CD8-positive, alpha-beta memory T cell (primary cell): ENCODE results near the gene RAB5B. TPM values are rescaled to one million over a fixed set of nuclear protein-coding genes. Genes with fewer than 3 reads are reported as not detected.

ENCODE experiments used
- CTCF ChIA-PET: fragments of 350-600 bp; sonication (Branson Sonifier 250); formaldehyde crosslinking; loops from one replicate; lab custom pipeline; 2021; ENCODE audit warnings: antibody characterized with exemption; lab: Charles Lee
- POLR2A ChIA-PET: fragments of 350-600 bp; sonication (Branson Sonifier 250); formaldehyde crosslinking; loops from one replicate; lab custom pipeline; 2021; ENCODE audit warnings: antibody characterized with exemption; lab: Charles Lee
- DNase-seq, 5 donors: peaks; one replicate each; pipeline versions ENCODE4 v3.0.0 to v3.0.0-alpha.2; 2020 to 2022; ENCODE audit warnings: mixed read lengths in 1 of 5
- H3K27ac ChIP-seq: one replicate; pipeline ENCODE4 v1.7.0; 2013; ENCODE audit warnings: low read depth, mild to moderate bottlenecking, low read length, moderate library complexity
- H3K27me3 ChIP-seq: 2 replicates; pipeline ENCODE4 v1.7.0; 2013; ENCODE audit warnings: low read length, mild to moderate bottlenecking; ENCODE audit not compliant: insufficient read depth, poor library complexity, severe bottlenecking
- H3K36me3 ChIP-seq: 2 replicates; pipeline ENCODE4 v1.7.0; 2013; ENCODE audit warnings: mild to moderate bottlenecking, low read length, moderate library complexity; ENCODE audit not compliant: insufficient read depth
- H3K4me1 ChIP-seq: 2 replicates; pipeline ENCODE4 v1.7.0; 2013; ENCODE audit warnings: mild to moderate bottlenecking, low read length, moderate library complexity; ENCODE audit not compliant: insufficient read depth
- H3K4me3 ChIP-seq: 2 replicates; pipeline ENCODE4 v1.7.0; 2013; ENCODE audit warnings: mild to moderate bottlenecking, low read length
- H3K9me3 ChIP-seq: 2 replicates; pipeline ENCODE4 v1.7.0; 2013; ENCODE audit warnings: mild to moderate bottlenecking, low read length
- H3K27ac Mint-ChIP-seq, 8 donors: one replicate each; pipeline ENCODE4 v1.8.0; 2020 to 2021; ENCODE audit warnings: mixed read lengths in 8 of 8, mild to moderate bottlenecking in 6 of 8, inconsistent platforms in 3 of 8, moderate library complexity in 3 of 8
- H3K27me3 Mint-ChIP-seq, 2 donors: one replicate each; pipeline ENCODE4 v1.8.0; 2020 to 2021; ENCODE audit warnings: mixed read lengths in 2 of 2, mild to moderate bottlenecking in 1 of 2, moderate library complexity in 1 of 2
- H3K36me3 Mint-ChIP-seq, 3 donors: one replicate each; pipeline ENCODE4 v1.8.0; 2020 to 2021; ENCODE audit warnings: mixed read lengths in 3 of 3, inconsistent platforms in 1 of 3, mild to moderate bottlenecking in 1 of 3
- H3K4me1 Mint-ChIP-seq, 3 donors: one replicate each; pipeline ENCODE4 v1.8.0; 2020 to 2021; ENCODE audit warnings: mixed read lengths in 3 of 3, inconsistent platforms in 1 of 3, mild to moderate bottlenecking in 1 of 3
- H3K4me3 Mint-ChIP-seq, 7 donors: one replicate each; pipeline ENCODE4 v1.8.0; 2020 to 2021; ENCODE audit warnings: mixed read lengths in 7 of 7, mild to moderate bottlenecking in 6 of 7, moderate library complexity in 4 of 7, inconsistent platforms in 2 of 7
- H3K9me3 Mint-ChIP-seq, 5 donors: one replicate each; pipeline ENCODE4 v1.8.0; 2020 to 2022; ENCODE audit warnings: mixed read lengths in 5 of 5, mild to moderate bottlenecking in 3 of 5, moderate library complexity in 2 of 5, inconsistent platforms in 1 of 5
- polyA plus RNA-seq: library from polyadenylated mRNA; unstranded; fragments of 300-500 nt; fragmentation: Illumina TruSeq; gene quantifications from one replicate; pipeline ENCODE4 v1.2.3, GENCODE V29; 2021
- total RNA-seq, 2 experiments: library from RNA; stranded (reverse); gene quantifications; one replicate each; pipeline ENCODE4 v1.2.3, GENCODE V29; 2021

Gene RAB5B
- total and polyA plus RNA-seq, 3 experiments from 2014 or later, result 36.6 to 68.5 (median 38.3) TPM

DNA sequence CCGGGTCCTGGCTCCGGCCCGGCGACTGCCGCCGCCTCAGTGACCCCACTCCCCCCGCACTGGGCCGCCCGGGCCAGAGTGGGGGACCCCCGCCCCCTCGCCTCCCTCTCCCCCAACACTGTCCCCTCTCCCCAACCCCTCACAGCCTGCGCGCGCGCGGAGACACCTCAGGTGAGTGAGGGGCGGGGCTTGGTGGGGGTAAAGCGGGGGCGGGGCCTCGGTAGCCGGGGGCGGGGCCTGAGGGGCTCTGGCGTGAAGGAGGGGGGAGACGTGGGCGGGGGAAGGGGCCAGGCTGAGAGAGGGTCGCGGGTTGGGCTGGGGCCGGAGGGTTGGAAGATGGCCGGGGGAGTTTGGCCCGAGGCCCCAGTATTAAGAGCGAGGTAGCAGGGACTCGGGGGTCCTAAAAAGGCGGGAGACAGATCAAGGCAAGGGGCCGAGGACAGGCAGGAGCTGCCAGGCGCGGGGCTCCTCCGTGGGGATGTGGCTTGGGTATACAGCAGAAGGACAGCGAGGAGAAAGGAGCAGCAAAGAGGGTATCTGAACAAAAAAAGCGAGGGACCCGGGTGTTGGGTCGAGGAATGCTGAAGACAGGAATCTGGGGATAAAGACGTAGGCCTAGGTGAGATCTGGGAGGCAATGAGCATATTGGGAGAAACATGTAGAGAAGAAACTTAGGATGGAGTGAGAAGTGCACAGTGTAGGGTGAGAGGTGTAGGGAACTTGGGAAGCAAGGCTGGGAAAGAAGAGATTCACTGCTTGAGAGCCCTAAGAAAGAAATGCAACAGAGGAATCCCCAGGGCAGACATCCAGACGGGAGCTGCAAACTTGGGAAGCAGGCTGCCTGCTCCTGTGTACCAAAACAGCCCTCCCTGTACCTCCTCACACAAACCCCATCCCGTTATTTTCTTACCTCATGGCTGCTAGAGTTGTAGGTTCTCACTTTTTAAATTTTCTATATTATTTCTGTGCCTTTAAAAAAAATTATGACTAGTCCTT lies 34.0 kb downstream of the RAB5B start:
- H3K9me3 ChIP-seq, result no peaks in the 10 kb centered on the region
- Mint-ChIP-seq H3K27ac (peak overlapping the region in 7 of 8 donors; percentile 5 to 94 (median 89)), H3K4me1 (peaks cover 17 to 28% (median 19%) of the 10 kb centered on the region in 3 donors), H3K4me3 (peak overlapping the region; percentile 75 to 92 (median 85)), H3K36me3 (peaks cover 0 to 5% (median 1%) of the 10 kb centered on the region in 3 donors), H3K9me3 (no peaks in the 10 kb centered on the region), H3K27me3 (peaks cover 0 to 2% of the 10 kb centered on the region in 2 donors)
- H3K27me3 ChIP-seq, result no peaks in the 10 kb centered on the region
- peak overlapping the region; percentile 61 for H3K4me3 ChIP-seq
- peaks cover 11% of the 10 kb centered on the region for H3K4me1 ChIP-seq
- no peaks in the 10 kb centered on the region for H3K36me3 ChIP-seq
- POLR2A ChIA-PET, result interaction anchor here (0.8 to 1.7 kb wide), 2 partner anchors 34 to 264 kb away, joined by 6 to 7 read pairs; partner anchors contain the start of gene RAB5B
- CTCF ChIA-PET, result interaction anchor here (0.8 kb wide), 1 partner anchor 12 kb away, joined by 4 read pairs; no protein-coding TSS in a partner anchor
- DNase-seq, result peak; percentile 47 to 77 (median 66)
- H3K27ac ChIP-seq, result peak overlapping the region; percentile 45

DNA sequence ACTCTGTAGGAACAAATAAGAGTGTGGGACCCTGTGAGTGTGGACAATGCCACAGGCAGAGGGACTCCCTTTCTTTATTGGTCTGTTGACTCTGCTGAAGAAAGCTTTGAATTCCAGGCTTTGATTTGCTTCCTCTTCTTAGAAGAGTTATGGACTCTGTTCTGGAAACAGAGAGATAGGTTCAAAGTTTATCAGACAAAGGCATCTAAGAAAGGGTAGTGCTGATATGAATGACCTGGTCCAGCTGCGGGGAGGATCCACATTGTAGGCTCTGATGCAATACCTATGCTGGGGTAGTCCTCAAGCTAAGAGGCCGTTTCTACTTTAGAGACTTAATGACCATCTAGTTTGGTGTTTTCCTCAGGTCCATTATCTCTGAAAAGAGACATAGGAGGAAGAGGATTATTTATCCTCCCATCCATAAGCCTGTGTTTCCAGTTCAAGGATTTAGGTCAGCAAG lies 36.3 kb downstream of the RAB5B start:
- Mint-ChIP-seq H3K36me3 (peaks cover 2 to 5% (median 3%) of the 10 kb centered on the region in 3 donors), H3K4me3 (peak overlapping the region in 2 of 7 donors; percentile 13 to 79), H3K27me3 (peaks cover 0 to 2% of the 10 kb centered on the region in 2 donors), H3K27ac (no peak overlapping the region), H3K4me1 (peaks cover 17 to 25% (median 19%) of the 10 kb centered on the region in 3 donors), H3K9me3 (no peaks in the 10 kb centered on the region)
- ChIA-PET POLR2A (no interaction called here), CTCF (no interaction called here)
- Histone ChIP-seq H3K4me3 (no peak overlapping the region), H3K9me3 (no peaks in the 10 kb centered on the region), H3K27ac (no peak overlapping the region), H3K27me3 (no peaks in the 10 kb centered on the region), H3K36me3 (no peaks in the 10 kb centered on the region), H3K4me1 (peaks cover 11% of the 10 kb centered on the region)
- no peak for DNase-seq

DNA sequence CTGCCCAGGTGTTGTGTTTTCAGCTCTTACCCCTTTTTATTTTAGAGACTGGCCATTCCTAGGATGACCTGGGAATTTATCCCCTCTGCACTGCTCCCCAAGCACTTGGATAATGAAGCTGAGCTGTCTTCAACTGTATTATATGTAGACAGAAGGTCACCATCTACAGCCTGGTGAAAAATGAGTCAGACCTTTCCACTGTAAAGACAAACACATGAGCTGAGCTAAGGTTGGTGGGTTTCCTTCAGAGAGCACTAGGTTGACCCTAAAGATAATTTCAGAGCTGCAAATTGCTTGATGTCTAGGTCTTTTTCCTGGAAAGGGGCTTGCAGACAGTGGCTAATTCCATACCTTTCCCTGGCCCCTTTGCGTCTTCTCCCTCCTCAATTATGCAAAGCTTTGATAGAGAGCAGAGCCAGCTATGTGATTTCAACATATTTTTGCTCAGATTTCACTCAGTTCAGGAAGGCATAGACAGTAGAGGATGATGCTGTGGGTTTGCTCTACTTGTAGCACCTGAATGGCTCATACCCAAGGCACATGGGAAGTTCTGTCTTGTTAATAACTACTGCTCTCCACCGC lies 37.7 kb downstream of the RAB5B start:
- H3K27ac Mint-ChIP-seq, result peak overlapping the region in 1 of 8 donors; percentile 39
- ChIA-PET POLR2A (interaction anchor here (0.5 kb wide), 1 partner anchor 72 kb away, joined by 4 read pairs; no protein-coding TSS in a partner anchor), CTCF (interaction anchor here (1.3 to 3.6 kb wide), 2 partner anchors 16 to 18 kb away, joined by 3 to 19 read pairs; partner anchors contain the start of gene SUOX)
- peaks cover 0 to 2% of the 10 kb centered on the region in 2 donors for H3K27me3 Mint-ChIP-seq
- no peaks in the 10 kb centered on the region for H3K36me3 ChIP-seq
- H3K9me3 Mint-ChIP-seq, result no peaks in the 10 kb centered on the region
- H3K4me3 ChIP-seq, result no peak overlapping the region
- peaks cover 2 to 5% (median 3%) of the 10 kb centered on the region in 3 donors for H3K36me3 Mint-ChIP-seq
- H3K9me3 ChIP-seq, result no peaks in the 10 kb centered on the region
- H3K4me3 Mint-ChIP-seq, result no peak overlapping the region
- DNase-seq, result no peak
- H3K27ac ChIP-seq, result no peak overlapping the region
- H3K4me1 ChIP-seq, result peaks cover 11% of the 10 kb centered on the region
- peaks cover 12 to 17% (median 16%) of the 10 kb centered on the region in 3 donors for H3K4me1 Mint-ChIP-seq
- H3K27me3 ChIP-seq, result no peaks in the 10 kb centered on the region

DNA sequence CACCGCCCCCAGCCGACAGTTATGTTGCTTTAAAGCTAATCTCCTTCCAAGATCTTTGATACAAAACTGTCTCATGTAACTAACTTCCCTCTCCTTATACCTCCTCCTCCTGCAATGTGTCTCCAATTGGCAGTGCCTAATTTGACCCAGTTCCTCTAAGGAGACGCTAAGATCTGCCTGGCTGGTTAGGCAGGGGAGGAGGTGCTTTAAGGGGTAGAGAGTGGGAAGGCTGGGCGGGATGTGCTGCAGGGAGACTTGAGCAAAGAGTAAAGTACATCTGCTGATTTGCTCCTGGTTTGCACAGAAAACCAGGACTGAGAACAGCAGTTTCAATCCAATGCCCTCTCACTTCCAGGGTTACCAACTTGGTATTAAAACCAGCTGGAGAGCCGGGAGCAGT lies 39.6 kb downstream of the RAB5B start:
- Histone ChIP-seq H3K4me3 (no peak overlapping the region), H3K27ac (no peak overlapping the region), H3K4me1 (no peaks in the 10 kb centered on the region), H3K36me3 (no peaks in the 10 kb centered on the region), H3K9me3 (no peaks in the 10 kb centered on the region), H3K27me3 (no peaks in the 10 kb centered on the region)
- H3K4me3 Mint-ChIP-seq, result no peak overlapping the region
- peaks cover 3 to 6% (median 3%) of the 10 kb centered on the region in 3 donors for H3K4me1 Mint-ChIP-seq
- CTCF ChIA-PET, result interaction anchor here (1.2 to 3.6 kb wide), 2 partner anchors 16 to 18 kb away, joined by 4 to 19 read pairs; partner anchors contain the start of gene SUOX
- H3K27ac Mint-ChIP-seq, result no peak overlapping the region
- peaks cover 0 to 2% of the 10 kb centered on the region in 2 donors for H3K27me3 Mint-ChIP-seq
- no peaks in the 10 kb centered on the region for H3K9me3 Mint-ChIP-seq
- DNase-seq, result no peak
- POLR2A ChIA-PET, result no interaction called here
- H3K36me3 Mint-ChIP-seq, result peaks cover 2 to 6% (median 5%) of the 10 kb centered on the region in 3 donors

DNA sequence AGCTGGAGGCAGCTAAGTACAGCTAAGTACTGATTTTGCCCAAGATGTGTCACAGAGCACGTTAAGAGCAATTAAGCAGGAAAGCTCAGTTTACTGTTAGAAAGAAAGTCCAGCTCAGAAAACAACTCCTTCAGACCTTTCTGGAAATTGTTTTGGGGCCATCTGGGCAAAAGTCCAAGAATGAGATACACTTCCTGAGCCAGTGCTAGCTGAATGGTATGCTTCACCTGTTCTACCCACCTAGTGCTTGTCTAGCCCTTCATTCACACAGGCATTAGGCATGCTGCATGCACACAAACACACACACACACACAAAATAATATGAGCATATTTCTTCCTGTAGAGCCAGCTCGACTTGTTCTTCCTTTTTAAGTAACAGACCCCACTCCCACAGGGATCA lies 40.3 kb downstream of the RAB5B start:
- Mint-ChIP-seq H3K9me3 (no peaks in the 10 kb centered on the region), H3K36me3 (peaks cover 2 to 8% (median 5%) of the 10 kb centered on the region in 3 donors), H3K4me3 (no peak overlapping the region), H3K4me1 (peaks cover 0 to under 1% (median 0%) of the 10 kb centered on the region in 3 donors), H3K27me3 (peaks cover 0 to 2% of the 10 kb centered on the region in 2 donors), H3K27ac (no peak overlapping the region)
- Histone ChIP-seq H3K27ac (no peak overlapping the region), H3K27me3 (no peaks in the 10 kb centered on the region), H3K4me1 (no peaks in the 10 kb centered on the region), H3K36me3 (no peaks in the 10 kb centered on the region), H3K4me3 (no peak overlapping the region), H3K9me3 (no peaks in the 10 kb centered on the region)
- no peak for DNase-seq
- ChIA-PET POLR2A (interaction anchor here (0.6 kb wide), 1 partner anchor 143 kb away, joined by 3 read pairs; no protein-coding TSS in a partner anchor), CTCF (interaction anchor here (1.2 to 3.6 kb wide), 2 partner anchors 15 to 18 kb away, joined by 4 to 19 read pairs; partner anchors contain the start of gene SUOX)

DNA sequence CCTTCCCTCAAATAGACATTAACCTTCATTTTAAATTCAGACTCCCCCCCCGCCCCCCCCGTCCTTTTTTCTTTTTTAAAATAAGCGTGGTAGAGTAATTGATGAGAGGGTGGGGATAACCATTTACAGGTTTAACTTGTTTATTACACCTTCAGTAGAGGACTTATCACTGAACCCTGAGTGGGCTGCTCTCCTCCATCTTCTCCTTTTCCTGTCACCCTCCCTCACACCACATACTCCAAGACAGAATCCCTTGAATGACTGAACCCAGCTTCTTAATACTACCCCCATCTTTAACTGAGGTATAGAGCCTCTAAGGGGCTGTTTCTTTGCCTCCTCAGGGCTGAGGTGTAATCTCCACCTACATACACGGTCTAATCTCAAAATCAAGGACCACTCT lies 43.3 kb downstream of the RAB5B start:
- POLR2A ChIA-PET, result no interaction called here

DNA sequence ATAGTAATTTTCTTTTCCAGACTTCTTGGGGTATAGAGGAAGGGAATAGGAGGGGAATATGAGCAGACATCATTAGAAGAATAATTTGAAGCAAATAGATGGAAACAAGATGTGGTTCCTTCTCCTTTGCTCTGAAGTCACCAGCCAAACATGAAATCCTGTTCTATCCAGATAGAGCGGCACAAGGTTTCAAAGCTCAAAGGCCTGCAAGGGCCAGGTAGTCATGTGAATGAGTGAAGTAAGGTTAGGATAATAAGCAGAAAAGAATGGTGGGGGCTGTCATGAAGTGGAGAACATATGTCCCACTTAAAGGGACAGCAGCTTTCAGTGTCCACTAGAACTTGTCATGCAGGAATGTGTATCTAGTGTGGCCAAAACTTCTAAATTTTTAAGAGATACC lies 44.5 kb downstream of the RAB5B start:
- peaks cover 0 to 8% (median 2%) of the 10 kb centered on the region in 3 donors for H3K36me3 Mint-ChIP-seq
- H3K27ac Mint-ChIP-seq, result peak overlapping the region in 1 of 8 donors; percentile 29
- POLR2A ChIA-PET, result no interaction called here
- Histone ChIP-seq H3K4me3 (no peak overlapping the region), H3K27me3 (no peaks in the 10 kb centered on the region), H3K27ac (no peak overlapping the region), H3K36me3 (no peaks in the 10 kb centered on the region), H3K9me3 (no peaks in the 10 kb centered on the region), H3K4me1 (peaks cover 18% of the 10 kb centered on the region)
- H3K4me3 Mint-ChIP-seq, result no peak overlapping the region
- DNase-seq, result no peak
- no peaks in the 10 kb centered on the region for H3K9me3 Mint-ChIP-seq
- H3K27me3 Mint-ChIP-seq, result no peaks in the 10 kb centered on the region
- H3K4me1 Mint-ChIP-seq, result peaks cover 11 to 18% (median 16%) of the 10 kb centered on the region in 3 donors
- CTCF ChIA-PET, result no interaction called here

More for the DNA sequence above, 43.3 kb downstream of the RAB5B start:
- DNase-seq, result no peak
- H3K27ac Mint-ChIP-seq, result no peak overlapping the region
- H3K4me1 Mint-ChIP-seq, result peaks cover 11 to 15% (median 14%) of the 10 kb centered on the region in 3 donors
- no peaks in the 10 kb centered on the region for H3K9me3 Mint-ChIP-seq
- Histone ChIP-seq H3K9me3 (no peaks in the 10 kb centered on the region), H3K4me1 (peaks cover 16% of the 10 kb centered on the region), H3K27me3 (no peaks in the 10 kb centered on the region), H3K36me3 (no peaks in the 10 kb centered on the region), H3K4me3 (no peak overlapping the region), H3K27ac (no peak overlapping the region)
- no peak overlapping the region for H3K4me3 Mint-ChIP-seq
- CTCF ChIA-PET, result no interaction called here
- no peaks in the 10 kb centered on the region for H3K27me3 Mint-ChIP-seq
- H3K36me3 Mint-ChIP-seq, result peaks cover 0 to 8% (median 2%) of the 10 kb centered on the region in 3 donors
